HCT116 (cell line): ENCODE data around the gene TMEM41A. TPM values are rescaled to one million over a fixed set of nuclear protein-coding genes. Genes with fewer than 3 reads are reported as not detected.

Source experiments
- ATAC-seq: fragments of 200-7000 bp; cut with Tn5 transposase; 2 replicates; pipeline ENCODE4 v1.9.1; 2020; ENCODE audit warnings: mild to moderate bottlenecking, moderate library complexity
- BruUV-seq: library from RNA; stranded (reverse); fragments of 400-500 nt; replicated peaks from 2 replicates; lab custom pipeline; 2021; lab: Mats Ljungman, UMichigan
- CTCF ChIA-PET: fragments of 300-600 bp; sonication (Branson Sonifier 250); formaldehyde crosslinking; loops from one replicate; lab custom pipeline; 2021; ENCODE audit warnings: antibody characterized with exemption; lab: Charles Lee
- POLR2A ChIA-PET: fragments of 300-600, 350-600 bp; sonication (Branson Sonifier 250); formaldehyde crosslinking; loops from one replicate; lab custom pipeline; 2021; ENCODE audit warnings: antibody characterized with exemption; lab: Charles Lee
- RAD21 ChIA-PET, 2 experiments: fragments of 300-600 bp; sonication (Branson Sonifier 250); formaldehyde crosslinking; loops; one replicate each; lab custom pipeline; 2023; ENCODE audit warnings: low total read pairs in 2 of 2; ENCODE audit not compliant: uncharacterized antibody in 2 of 2, unreplicated experiment in 2 of 2, low non-redundant PET in 1 of 2; lab: Charles Lee
- DNase-seq: peaks from one replicate; pipeline ENCODE4 v3.0.0-alpha.2; 2010; ENCODE audit warnings: low read depth, low spot score
- H2AFZ ChIP-seq: fragments of 200-600 bp; shearing (Covaris generic), sonication (generic); 2 replicates; pipeline ENCODE4 v1.6.1; 2017; ENCODE audit warnings: low read depth, mixed run types, mixed read lengths, antibody characterized with exemption, low read length; ENCODE audit not compliant: poor library complexity, severe bottlenecking
- H3K27ac ChIP-seq: 2 replicates; pipeline ENCODE4 v1.5.1; 2012; ENCODE audit warnings: low read depth, low read length
- H3K27me3 ChIP-seq: fragments of 200-600 bp; sonication (generic); 2 replicates; pipeline ENCODE4 v1.6.1; 2016; ENCODE audit warnings: mixed run types, low read length, mixed read lengths; ENCODE audit not compliant: insufficient read depth
- H3K36me3 ChIP-seq, 2 experiments: fragments of 200-500 bp in 1 of 2; fragments of 200-600 bp in 1 of 2; sonication (Bioruptor generic) in 1 of 2; sonication (generic) in 1 of 2; 2 replicates each; pipeline versions ENCODE4 v1.5.1 to v1.6.1; 2014 to 2016; ENCODE audit warnings: low read length in 2 of 2, inconsistent platforms in 1 of 2, mixed read lengths in 1 of 2, mixed run types in 1 of 2; ENCODE audit not compliant: insufficient read depth in 2 of 2, control insufficient read depth in 1 of 2
- H3K4me1 ChIP-seq, 2 experiments: fragments of 200-600 bp in 1 of 2; sonication (generic) in 1 of 2; 2 replicates each; pipeline versions ENCODE4 v1.5.1 to v1.6.1; 2012 to 2017; ENCODE audit warnings: low read length in 2 of 2, inconsistent platforms in 1 of 2, mild to moderate bottlenecking in 1 of 2, mixed read lengths in 1 of 2, mixed run types in 1 of 2, moderate library complexity in 1 of 2; ENCODE audit not compliant: insufficient read depth in 2 of 2, control insufficient read depth in 1 of 2
- H3K4me2 ChIP-seq: fragments of 200-600 bp; sonication (generic); 2 replicates; pipeline ENCODE4 v1.6.1; 2017; ENCODE audit warnings: mixed run types, low read length, mixed read lengths
- H3K4me3 ChIP-seq, 2 experiments: fragments of 200-600 bp in 1 of 2; sonication (generic) in 1 of 2; replicated peaks in 1 of 2; 2 replicates each; pipeline ENCODE4 v1.5.1; 2011 to 2016; ENCODE audit warnings: low read length in 2 of 2, control low read depth in 1 of 2, low read depth in 1 of 2, mild to moderate bottlenecking in 1 of 2, mixed read lengths in 1 of 2, mixed run types in 1 of 2
- H3K79me2 ChIP-seq: fragments of 200-600 bp; sonication (generic); 2 replicates; pipeline ENCODE4 v1.6.1; 2017; ENCODE audit warnings: mild to moderate bottlenecking, mixed run types, low read length, moderate library complexity, mixed read lengths; ENCODE audit not compliant: insufficient read depth
- H3K9ac ChIP-seq: fragments of 200-600 bp; sonication (generic); 2 replicates; pipeline ENCODE4 v1.6.1; 2016; ENCODE audit warnings: low read length, mixed read lengths
- H3K9me2 ChIP-seq: fragments of 200-600 bp; sonication (generic), shearing (Covaris generic); 2 replicates; pipeline ENCODE4 v1.6.1; 2017; ENCODE audit warnings: mixed run types, mild to moderate bottlenecking, moderate library complexity; ENCODE audit not compliant: insufficient read depth
- H3K9me3 ChIP-seq, 2 experiments: fragments of 200-500 bp in 1 of 2; fragments of 200-600 bp in 1 of 2; sonication (Bioruptor generic) in 1 of 2; sonication (generic) in 1 of 2; 2 replicates each; pipeline ENCODE4 v1.6.1; 2014 to 2017; ENCODE audit warnings: low read length in 2 of 2, mixed read lengths in 2 of 2, inconsistent platforms in 1 of 2, low read depth in 1 of 2, mild to moderate bottlenecking in 1 of 2, mixed run types in 1 of 2, moderate library complexity in 1 of 2; ENCODE audit not compliant: control insufficient read depth in 1 of 2, insufficient read depth in 1 of 2
- H4K20me1 ChIP-seq: fragments of 200-600 bp; sonication (generic), shearing (Covaris generic); 2 replicates; pipeline ENCODE4 v1.6.1; 2017; ENCODE audit warnings: mixed run types, mild to moderate bottlenecking, moderate library complexity; ENCODE audit not compliant: insufficient read depth
- CEBPB ChIP-seq: IDR thresholded peaks from 2 replicates; pipeline ENCODE4 v1.6.1; 2012; ENCODE audit warnings: low read depth
- EGR1 ChIP-seq: IDR thresholded peaks from 2 replicates; pipeline ENCODE4 v1.6.1; 2012; ENCODE audit warnings: low read depth
- ELF1 ChIP-seq: IDR thresholded peaks from 2 replicates; pipeline ENCODE4 v1.6.1; 2012; ENCODE audit warnings: low read depth, borderline replicate concordance
- EZH2phosphoT487 ChIP-seq: fragments of 200-600 bp; IDR thresholded peaks from 2 replicates; pipeline ENCODE4 v1.6.1; 2018; ENCODE audit warnings: antibody characterized with exemption, borderline replicate concordance
- FOSL1 ChIP-seq: IDR thresholded peaks from 2 replicates; pipeline ENCODE4 v1.6.1; 2012; ENCODE audit warnings: low read depth
- JUND ChIP-seq: IDR thresholded peaks from 2 replicates; pipeline ENCODE4 v1.6.1; 2012
- MAX ChIP-seq: IDR thresholded peaks from 2 replicates; pipeline ENCODE4 v1.6.1; 2012
- POLR2A ChIP-seq: IDR thresholded peaks from 2 replicates; pipeline ENCODE4 v1.7.0; 2011; ENCODE audit warnings: borderline replicate concordance; ENCODE audit not compliant: insufficient read depth, insufficient read length; ENCODE audit errors: extremely low read depth
- RAD21 ChIP-seq: IDR thresholded peaks from 2 replicates; pipeline ENCODE4 v1.6.1; 2012; ENCODE audit warnings: low read depth, mild to moderate bottlenecking
- SRF ChIP-seq: IDR thresholded peaks from 2 replicates; pipeline ENCODE4 v1.6.1; 2012; ENCODE audit warnings: low read depth
- TCF7L2 ChIP-seq: IDR thresholded peaks from 2 replicates; pipeline ENCODE4 v1.7.0; 2011; ENCODE audit warnings: borderline replicate concordance, inconsistent platforms; ENCODE audit not compliant: insufficient read depth, insufficient read length; ENCODE audit errors: extremely low read depth
- YY1 ChIP-seq: IDR thresholded peaks from 2 replicates; pipeline ENCODE4 v1.6.1; 2011; ENCODE audit warnings: low read length, low read depth, moderate library complexity, mild to moderate bottlenecking; ENCODE audit not compliant: insufficient replicate concordance; ENCODE audit errors: extremely low read depth
- ZFX ChIP-seq: fragments of 450-650 bp; IDR thresholded peaks from 2 replicates; pipeline ENCODE4 v1.6.1; 2017
- ZNF274 ChIP-seq: fragments of 200-500 bp; sonication (Bioruptor generic); IDR thresholded peaks from 2 replicates; pipeline ENCODE4 v1.6.1; 2014; ENCODE audit warnings: mild to moderate bottlenecking, low read depth, low read length, inconsistent platforms
- intact Hi-C: fragments of 100-400 bp; cut with micrococcal nuclease; formaldehyde crosslinking; loops from 2 replicates; pipeline ENCODE4 v1.10.0; 2022
- total RNA-seq: library from RNA; stranded (reverse); gene quantifications from one replicate; pipeline ENCODE4 v1.2.1, GENCODE V29; 2021; ENCODE audit not compliant: unreplicated experiment
- TF ChIP-seq, protein P1 (sequence below): IDR thresholded peaks from 2 replicates; pipeline ENCODE4 v1.6.1; 2012
- TF ChIP-seq, protein P2 (sequence below), 3 experiments: fragments of 200-600 bp in 1 of 3; sonication (generic) in 1 of 3; IDR thresholded peaks in 2 of 3; conservative IDR thresholded peaks in 1 of 3; 2 replicates each; pipeline ENCODE4 v1.5.1; 2012 to 2017; ENCODE audit warnings: low read depth in 2 of 3, low read length in 2 of 3, antibody characterized with exemption in 1 of 3, borderline replicate concordance in 1 of 3, control low read depth in 1 of 3, mild to moderate bottlenecking in 1 of 3, mixed read lengths in 1 of 3, mixed run types in 1 of 3, moderate library complexity in 1 of 3; ENCODE audit not compliant: insufficient read depth in 1 of 3

The TMEM41A gene
- total RNA-seq, 1 experiment from 2014 or later: 25.4 TPM

- ChIA-PET RAD21 (no interaction called here), POLR2A (no interaction called here), CTCF (no interaction called here)
- no peak overlapping the region for H3K4me2 ChIP-seq
- TF ChIP-seq POLR2A: no peak
- TF ChIP-seq SRF: no peak
- no peak for TF ChIP-seq TCF7L2
- intact Hi-C loops: no loop called here
- H4K20me1 ChIP-seq: no peaks in the 10 kb centered on the region
- H3K27ac ChIP-seq: no peak overlapping the region
- no peaks in the 10 kb centered on the region for H3K79me2 ChIP-seq
- ATAC-seq (no peak), DNase-seq (no peak)
- no peak overlapping the region for H2AFZ ChIP-seq
- H3K9ac ChIP-seq: no peak overlapping the region
- no peak overlapping the region for H3K4me3 ChIP-seq
- H3K4me1 ChIP-seq: peaks cover 6 to 9% of the 10 kb centered on the region in 2 experiments; a peak in 3 of 4 replicates
- H3K27me3 ChIP-seq: no peaks in the 10 kb centered on the region
- no peaks in the 10 kb centered on the region for H3K9me2 ChIP-seq
- BruUV-seq: no TSS peak
- H3K9me3 ChIP-seq: no peaks in the 10 kb centered on the region
- H3K36me3 ChIP-seq: peaks cover 0 to 3% of the 10 kb centered on the region in 2 experiments; a peak in 1 of 4 replicates
These were observed 9.0 kb upstream of the TMEM41A start for GRCh38 chr3:185507883-185508282.

DNA sequence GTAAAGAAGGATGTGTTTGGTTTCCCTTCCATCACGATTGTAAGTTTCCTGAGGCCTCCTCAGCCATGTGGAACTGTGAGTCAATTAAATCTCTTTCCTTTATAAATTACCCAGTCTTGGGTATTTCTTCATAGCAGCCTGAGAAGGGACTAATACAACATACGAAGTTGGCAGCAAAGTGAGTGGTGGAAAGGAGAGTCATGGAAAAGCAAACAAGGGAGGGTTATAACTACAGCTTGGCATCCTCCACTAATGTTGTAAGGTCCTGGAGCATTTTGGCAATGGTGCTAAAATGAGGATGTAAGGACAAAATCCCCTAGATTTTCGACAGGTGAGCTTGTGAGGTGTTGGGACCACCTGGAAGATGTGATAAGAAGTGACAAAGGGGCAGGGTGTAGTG is 5.8 kb upstream of the TMEM41A start:
- no peaks in the 10 kb centered on the region for H3K36me3 ChIP-seq
- H3K79me2 ChIP-seq: no peaks in the 10 kb centered on the region
- no peak for ATAC-seq
- no peaks in the 10 kb centered on the region for H3K9me2 ChIP-seq
- TF ChIP-seq TCF7L2: no peak
- TF ChIP-seq, protein P1, sequence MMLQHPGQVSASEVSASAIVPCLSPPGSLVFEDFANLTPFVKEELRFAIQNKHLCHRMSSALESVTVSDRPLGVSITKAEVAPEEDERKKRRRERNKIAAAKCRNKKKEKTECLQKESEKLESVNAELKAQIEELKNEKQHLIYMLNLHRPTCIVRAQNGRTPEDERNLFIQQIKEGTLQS: no peak
- TF ChIP-seq ZFX: no peak
- TF ChIP-seq MAX: no peak
- TF ChIP-seq EZH2phosphoT487: no peak
- no peak for TF ChIP-seq CEBPB
- no peak for TF ChIP-seq FOSL1
- TF ChIP-seq YY1: no peak
- no peak for TF ChIP-seq SRF
- TF ChIP-seq EGR1: no peak
- TF ChIP-seq, protein P2, sequence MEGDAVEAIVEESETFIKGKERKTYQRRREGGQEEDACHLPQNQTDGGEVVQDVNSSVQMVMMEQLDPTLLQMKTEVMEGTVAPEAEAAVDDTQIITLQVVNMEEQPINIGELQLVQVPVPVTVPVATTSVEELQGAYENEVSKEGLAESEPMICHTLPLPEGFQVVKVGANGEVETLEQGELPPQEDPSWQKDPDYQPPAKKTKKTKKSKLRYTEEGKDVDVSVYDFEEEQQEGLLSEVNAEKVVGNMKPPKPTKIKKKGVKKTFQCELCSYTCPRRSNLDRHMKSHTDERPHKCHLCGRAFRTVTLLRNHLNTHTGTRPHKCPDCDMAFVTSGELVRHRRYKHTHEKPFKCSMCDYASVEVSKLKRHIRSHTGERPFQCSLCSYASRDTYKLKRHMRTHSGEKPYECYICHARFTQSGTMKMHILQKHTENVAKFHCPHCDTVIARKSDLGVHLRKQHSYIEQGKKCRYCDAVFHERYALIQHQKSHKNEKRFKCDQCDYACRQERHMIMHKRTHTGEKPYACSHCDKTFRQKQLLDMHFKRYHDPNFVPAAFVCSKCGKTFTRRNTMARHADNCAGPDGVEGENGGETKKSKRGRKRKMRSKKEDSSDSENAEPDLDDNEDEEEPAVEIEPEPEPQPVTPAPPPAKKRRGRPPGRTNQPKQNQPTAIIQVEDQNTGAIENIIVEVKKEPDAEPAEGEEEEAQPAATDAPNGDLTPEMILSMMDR (IDR thresholded peaks at IDR 0.05 in 2 of 3, conservative IDR thresholded peaks at IDR 0.05 in 1 of 3; ENCODE audit: borderline replicate concordance in 1 of 3, insufficient read depth in 1 of 3, low read depth in 2 of 3, low read length in 2 of 3): no peak
- TF ChIP-seq ZNF274: no peak
- TF ChIP-seq JUND: no peak
- no peak for TF ChIP-seq RAD21
- no peak for TF ChIP-seq ELF1
- TF ChIP-seq, all 23 proteins: peak for 0
- Histone ChIP-seq H3K4me2 (no peak overlapping the region), H3K27me3 (no peaks in the 10 kb centered on the region), H2AFZ (no peak overlapping the region), H3K4me1 (peaks cover 9 to 13% of the 10 kb centered on the region in 2 experiments; a peak in 3 of 4 replicates), H3K27ac (no peak overlapping the region), H3K9me3 (no peaks in the 10 kb centered on the region), H3K4me3 (no peak overlapping the region), H3K9ac (no peak overlapping the region), H4K20me1 (no peaks in the 10 kb centered on the region)
- intact Hi-C loops: no loop called here
- POLR2A ChIA-PET: no interaction called here
- CTCF ChIA-PET: no interaction called here
- BruUV-seq: no TSS peak
- RAD21 ChIA-PET: no interaction called here
- DNase-seq: no peak
